K562 (cell line): ENCODE results near the gene BCAR3. TPM values are rescaled to one million over a fixed set of nuclear protein-coding genes. Genes with fewer than 3 reads are reported as not detected.

ENCODE experiments used
- ATAC-seq: fragments of 200-7000 bp; cut with Tn5 transposase; 3 replicates; pipeline ENCODE4 v1.9.1; 2020; ENCODE audit warnings: moderate library complexity
- BruUV-seq: library from RNA; stranded (reverse); fragments of 400-500 nt; replicated peaks from 2 replicates; lab custom pipeline; 2021; lab: Mats Ljungman, UMichigan
- CTCF ChIA-PET: fragments of 300-600 bp; formaldehyde crosslinking; extraction: SDS; loops from one replicate; lab custom pipeline; 2021; ENCODE audit warnings: low intra/inter-chr PET ratio; lab: Yijun Ruan, JAX
- POLR2A ChIA-PET: fragments of 300-600, 350-650 bp; sonication (Branson Sonifier 250); formaldehyde crosslinking; extraction: SDS; loops from one replicate; lab custom pipeline; 2021; ENCODE audit warnings: antibody characterized with exemption, inconsistent platforms; lab: Yijun Ruan, JAX
- DNase-seq, 4 experiments: peaks; one replicate each; pipeline versions ENCODE4 v3.0.0 to v3.0.0-alpha.2; 2011 to 2018; ENCODE audit warnings: low spot score in 3 of 4, mixed read lengths in 3 of 4; ENCODE audit errors: extremely low read depth in 1 of 4
- FAIRE-seq: peaks from 2 replicates; lab custom pipeline; 2011; peaks lifted over from hg19 to GRCh38; lab: Jason Lieb, UNC
- H2AFZ ChIP-seq: 2 replicates; pipeline ENCODE4 v1.6.0; 2011; ENCODE audit warnings: low read depth, low read length, control low read depth, inconsistent platforms
- H3K27ac ChIP-seq: fragments of 200-600 bp; 3 replicates; pipeline ENCODE4 v1.8.0; 2011; ENCODE audit warnings: low read depth, mild to moderate bottlenecking, control low read depth, inconsistent platforms, low read length, moderate library complexity, mixed read lengths; ENCODE audit errors: extremely low read depth
- H3K27me3 ChIP-seq, 2 experiments: fragments of 300-600 bp in 1 of 2; 2 replicates in 1 of 2; 3 replicates in 1 of 2; pipeline versions ENCODE4 v1.6.0 to v1.8.0; 2011; ENCODE audit warnings: inconsistent platforms in 2 of 2, low read length in 2 of 2, mild to moderate bottlenecking in 1 of 2, mixed read lengths in 1 of 2, moderate library complexity in 1 of 2; ENCODE audit not compliant: control insufficient read depth in 2 of 2, insufficient read depth in 2 of 2
- H3K36me3 ChIP-seq: fragments of 300-600 bp; 3 replicates; pipeline ENCODE4 v1.8.0; 2011; ENCODE audit warnings: mild to moderate bottlenecking, low read length, inconsistent platforms; ENCODE audit not compliant: control insufficient read depth, insufficient read depth
- H3K4me1 ChIP-seq, 2 experiments: fragments of 200-600 bp in 1 of 2; replicated peaks in 1 of 2; 2 replicates in 1 of 2; 3 replicates in 1 of 2; pipeline versions ENCODE4 v1.5.1 to v1.8.0; 2011; ENCODE audit warnings: inconsistent platforms in 2 of 2, low read length in 2 of 2, mild to moderate bottlenecking in 1 of 2, mixed read lengths in 1 of 2, moderate library complexity in 1 of 2; ENCODE audit not compliant: control insufficient read depth in 2 of 2, insufficient read depth in 2 of 2
- H3K4me2 ChIP-seq: 2 replicates; pipeline ENCODE4 v1.6.1; 2011; ENCODE audit warnings: low read length, control low read depth, inconsistent platforms, mixed read lengths; ENCODE audit not compliant: insufficient read depth
- H3K4me3 ChIP-seq: fragments of 200-600 bp; sonication (generic), shearing (Covaris generic); 2 replicates; pipeline ENCODE4 v1.5.1; 2016; ENCODE audit warnings: control low read depth, inconsistent platforms
- H3K79me2 ChIP-seq: fragments of 200-600 bp; 3 replicates; pipeline ENCODE4 v1.8.0; 2011; ENCODE audit warnings: low read length, inconsistent platforms; ENCODE audit not compliant: control insufficient read depth, insufficient read depth
- H3K9ac ChIP-seq, 2 experiments: 2 replicates each; pipeline versions ENCODE4 v1.6.0 to v1.6.1; 2011; ENCODE audit warnings: low read depth in 2 of 2, low read length in 2 of 2, control low read depth in 1 of 2, inconsistent platforms in 1 of 2, mild to moderate bottlenecking in 1 of 2, mixed read lengths in 1 of 2; ENCODE audit not compliant: insufficient read depth in 1 of 2
- H3K9me1 ChIP-seq: one replicate; pipeline ENCODE4 v1.6.0; 2011; ENCODE audit warnings: inconsistent platforms, mild to moderate bottlenecking, low read length, moderate library complexity; ENCODE audit not compliant: control insufficient read depth, insufficient read depth
- H3K9me3 ChIP-seq: replicated peaks from 2 replicates; pipeline ENCODE4 v1.5.1; 2011; ENCODE audit warnings: low read depth, low read length, inconsistent platforms; ENCODE audit not compliant: control insufficient read depth, insufficient read depth
- H4K20me1 ChIP-seq: replicated peaks from 2 replicates; pipeline ENCODE4 v1.6.1; 2011; ENCODE audit warnings: low read length, inconsistent platforms, mixed read lengths; ENCODE audit not compliant: control insufficient read depth, insufficient read depth
- ATF3 ChIP-seq, 2 experiments: fragments of 450-650 bp in 1 of 2; sonication (generic) in 1 of 2; formaldehyde crosslinking in 1 of 2; IDR thresholded peaks in 1 of 2; conservative IDR thresholded peaks in 1 of 2; 2 replicates each; pipeline versions ENCODE4 v1.6.1 to v1.8.1; 2016 to 2023; ENCODE audit warnings: mild to moderate bottlenecking in 2 of 2, moderate library complexity in 2 of 2, inconsistent platforms in 1 of 2, missing genetic modification reagents in 1 of 2
- C11orf30 ChIP-seq: fragments of 450-650 bp; IDR thresholded peaks from 2 replicates; pipeline ENCODE4 v1.6.1; 2016; ENCODE audit warnings: low read depth, mild to moderate bottlenecking
- NKRF ChIP-seq: fragments of 450-650 bp; IDR thresholded peaks from 2 replicates; pipeline ENCODE4 v1.6.1; 2016; ENCODE audit warnings: borderline replicate concordance
- NR4A1 ChIP-seq, 2 experiments: fragments of 250-450 bp in 1 of 2; fragments of 450-650 bp in 1 of 2; sonication (Bioruptor Pico) in 1 of 2; IDR thresholded peaks; 2 replicates each; pipeline versions ENCODE4 v1.4.0 to v1.6.1; 2016 to 2020; ENCODE audit warnings: mild to moderate bottlenecking in 2 of 2, missing compliant biosample characterization in 1 of 2, missing genetic modification characterization in 1 of 2, moderate library complexity in 1 of 2
- WGBS: fragments of 100-300 bp; shearing (Covaris generic); methylation state at CpG from one replicate; pipeline ENCODE4 v1.1.6; 2016; ENCODE audit warnings: low coverage, mixed read lengths; ENCODE audit not compliant: insufficient coverage; ENCODE audit errors: missing lambda C conversion rate; 5-methylcytosine and 5-hydroxymethylcytosine counted together
- in situ Hi-C: fragments of 300-500 bp; cut with MboI; formaldehyde crosslinking; loops from 4 replicates; pipeline ENCODE4 v1.15.0; 2018; ENCODE audit warnings: inconsistent platforms, mixed read lengths
- intact Hi-C: fragments of 100-400 bp; cut with micrococcal nuclease; formaldehyde crosslinking; loops from 2 replicates; pipeline ENCODE4 v1.14.2; 2022
- polyA plus RNA-seq, 8 experiments: library from polyadenylated mRNA; depleted of rRNA in 4 of 8; stranded (reverse) in 5 of 8; unstranded in 3 of 8; fragments of >200 nt; fragmentation: Nextera tagmentation in 2 of 8; fragmentation: Illumina TruSeq in 1 of 8; extraction: Ambion mirVana in 2 of 8; extraction: Trizol in 1 of 8; gene quantifications; 2 replicates each; pipeline versions ENCODE4 v1.2.1 to v1.2.3, GENCODE V29; 2011 to 2014; ENCODE audit warnings: inconsistent platforms in 1 of 8, missing spikeins in 1 of 8
- total RNA-seq, 7 experiments: library from RNA; depleted of rRNA in 6 of 7; stranded (reverse); fragments of >200 nt in 6 of 7; fragmentation: Illumina TruSeq in 2 of 7; extraction: Trizol in 2 of 7; gene quantifications; 2 replicates each; pipeline versions ENCODE4 v1.2.1 to v1.2.3, GENCODE V29; 2011 to 2021; ENCODE audit warnings: low replicate concordance in 1 of 7

The BCAR3 gene
- total and polyA plus RNA-seq, 9 of the 15 experiments (the other 6 are each of a cell fraction or from before 2014, with no cell fraction given), result 1.8 to 6.3 (median 3.8) TPM

- POLR2A ChIA-PET, result interaction anchor here (0.6 to 1.5 kb wide), 2 partner anchors 9 to 24 kb away, joined by 3 to 4 read pairs; no protein-coding TSS in a partner anchor
- TF ChIP-seq NR4A1 (CRISPR knock-in tag; IDR thresholded peaks at IDR 0.05) (no peak), NR4A1 (tag; IDR thresholded peaks at IDR 0.05) (no peak), NKRF (no peak), ATF3 (IDR thresholded peaks at IDR 0.05) (peak; percentile 45), ATF3 (CRISPR knock-in tag; conservative IDR thresholded peaks at IDR 0.05) (no peak), C11orf30 (0 out of 2 replicates have a peak, but pooled peaks have one; percentile 1)
- TF ChIP-seq, all 486 proteins: peak for 2
- CTCF ChIA-PET, result no interaction called here
- Histone ChIP-seq H3K27me3 (no peaks in the 10 kb centered on the region), H3K4me3 (no peak overlapping the region), H3K4me1 (peaks cover 8 to 46% of the 10 kb centered on the region in 2 experiments; a peak in 4 of 5 replicates), H3K9me1 (no peaks in the 10 kb centered on the region), H3K9me3 (no peaks in the 10 kb centered on the region), H3K4me2 (no peak overlapping the region), H3K9ac (no peak overlapping the region), H3K27ac (peak overlapping the region; percentile 29; the same call in 1 of the 3 replicates), H3K79me2 (no peaks in the 10 kb centered on the region), H4K20me1 (no peaks in the 10 kb centered on the region), H3K36me3 (no peaks in the 10 kb centered on the region), H2AFZ (no peak overlapping the region)
- ATAC-seq (no peak), FAIRE-seq (no peak), DNase-seq (no peak)
- BruUV-seq, result no TSS peak
- intact Hi-C loops (no loop called here), in situ Hi-C loops (no loop called here)
- 48% methylated on average over 7 of the region's 7 CpGs for WGBS
Observed at GRCh38 chr1:93662481-93663207, 19.0 kb downstream of the BCAR3 start.
